Cardiac ventricle fibroblast (primary cell): ENCODE measurements around the gene ANKRD36C. TPM values are rescaled to one million over a fixed set of nuclear protein-coding genes. Genes with fewer than 3 reads are reported as not detected.

Experiments
- total RNA-seq: library from RNA; depleted of rRNA; stranded (reverse); fragments of >200 nt; gene quantifications from 2 replicates; pipeline ENCODE4 v1.2.3, GENCODE V29; 2015

Gene ANKRD36C
- total RNA-seq, result 22.4 and 36.9 TPM in 2 replicates

GRCh38 chr2:95991351-95992094 lies at the start of gene ANKRD36C:
ANKRD36C (minus strand) TSS chr2:95991824; CDS start chr2:95991708, 116 bp downstream.

GRCh38 chr2:96034792-96035191 lies 43.2 kb upstream of the ANKRD36C start, which contains the start of gene GPAT2:
GPAT2 (minus strand) TSS chr2:96034916; CDS start chr2:96032359, 2,557 bp downstream.

Other genes with a start within 250 kb of the ANKRD36C start
- gene GPAT2, start 43.1 kb upstream of the ANKRD36C start, total RNA-seq, result 2.3 and 3.2 TPM in 2 replicates
- gene ADRA2B, start 124.7 kb upstream of the ANKRD36C start, total RNA-seq, result 4.4 and 4.8 TPM in 2 replicates
- not detected in 2 replicates for gene ASTL, start 146.7 kb upstream of the ANKRD36C start, total RNA-seq
- 3.4 and 3.7 TPM in 2 replicates for gene DUSP2, start 153.6 kb upstream of the ANKRD36C start, total RNA-seq
- gene STARD7, start 217.0 kb upstream of the ANKRD36C start, total RNA-seq, result 58.6 and 60.6 TPM in 2 replicates